HFF-Myc (cell line): Measurements from ENCODE around the gene KIF13A.

Experiments used
- DNase-seq: peaks from one replicate; pipeline ENCODE4 v3.0.0-alpha.2; 2011; ENCODE audit warnings: low read depth; ENCODE audit errors: extremely low read depth
- H3K4me3 ChIP-seq: replicated peaks from 2 replicates; pipeline ENCODE4 v1.5.1; 2011; ENCODE audit warnings: low read depth, mild to moderate bottlenecking, control low read depth, low read length
- CTCF ChIP-seq: IDR thresholded peaks from 2 replicates; pipeline ENCODE4 v1.5.1; 2012; ENCODE audit warnings: mild to moderate bottlenecking, low read depth, low read length, control low read depth; ENCODE audit errors: missing control alignments

The KIF13A gene

GRCh38 chr6:17709476-17709875 lies 278.0 kb downstream of the KIF13A start:
- no peak for TF ChIP-seq CTCF
- no peak overlapping the region for H3K4me3 ChIP-seq
- no peak for DNase-seq
